ENCODE data around the gene TMEM115.

DNA sequence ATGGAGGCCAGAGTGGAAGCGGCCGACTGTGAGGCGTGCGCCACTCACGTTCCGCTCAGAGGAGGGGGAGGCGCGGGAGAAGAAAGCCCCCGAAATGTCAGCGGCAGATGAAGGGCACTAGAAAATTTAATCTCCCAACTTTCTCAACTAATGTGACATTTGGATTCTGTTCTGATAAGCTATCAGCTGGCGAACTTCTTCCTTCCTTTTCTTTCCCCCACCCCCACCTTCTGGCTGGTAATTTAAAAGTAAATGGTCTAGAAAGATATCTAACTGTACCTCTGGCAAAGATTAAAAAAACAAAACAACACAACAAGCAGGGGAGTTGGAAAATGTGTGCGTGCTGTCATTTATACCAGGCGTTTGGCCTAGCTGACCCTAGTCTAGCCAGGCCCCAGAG, 26.4 kb upstream of the TMEM115 start:
- TF ChIP-seq ZFP3 (CRISPR knock-in tag; IDR thresholded peaks at IDR 0.05): no peak
- TF ChIP-seq SNAI2 (CRISPR knock-in tag; IDR thresholded peaks at IDR 0.05): no peak
- no peak for TF ChIP-seq ARNTL (CRISPR knock-in tag; IDR thresholded peaks at IDR 0.05; ENCODE audit: borderline replicate concordance, low read depth)
- no peak for TF ChIP-seq PATZ1 (CRISPR knock-in tag; IDR thresholded peaks at IDR 0.05; ENCODE audit: borderline replicate concordance)
- no peak for TF ChIP-seq RARB (CRISPR knock-in tag; IDR thresholded peaks at IDR 0.05)
- TF ChIP-seq, protein P1, sequence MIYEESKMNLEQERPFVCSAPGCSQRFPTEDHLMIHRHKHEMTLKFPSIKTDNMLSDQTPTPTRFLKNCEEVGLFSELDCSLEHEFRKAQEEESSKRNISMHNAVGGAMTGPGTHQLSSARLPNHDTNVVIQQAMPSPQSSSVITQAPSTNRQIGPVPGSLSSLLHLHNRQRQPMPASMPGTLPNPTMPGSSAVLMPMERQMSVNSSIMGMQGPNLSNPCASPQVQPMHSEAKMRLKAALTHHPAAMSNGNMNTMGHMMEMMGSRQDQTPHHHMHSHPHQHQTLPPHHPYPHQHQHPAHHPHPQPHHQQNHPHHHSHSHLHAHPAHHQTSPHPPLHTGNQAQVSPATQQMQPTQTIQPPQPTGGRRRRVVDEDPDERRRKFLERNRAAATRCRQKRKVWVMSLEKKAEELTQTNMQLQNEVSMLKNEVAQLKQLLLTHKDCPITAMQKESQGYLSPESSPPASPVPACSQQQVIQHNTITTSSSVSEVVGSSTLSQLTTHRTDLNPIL (CRISPR knock-in tag; IDR thresholded peaks at IDR 0.05; ENCODE audit: low read depth): no peak

Measured in SK-N-SH treated with all-trans-retinoic acid at 6 μM for 48 hours (cell line).